Lung microvascular endothelial cell (primary cell): ENCODE data around the gene CEMIP2. TPM values are rescaled to one million over a fixed set of nuclear protein-coding genes. Genes with fewer than 3 reads are reported as not detected.

ENCODE experiments used
- DNase-seq, 2 donors: peaks; one replicate each; pipeline versions ENCODE4 v3.0.0 to v3.0.0-alpha.2; 2010; ENCODE audit warnings: low read depth in 2 of 2
- total RNA-seq: library from RNA; depleted of rRNA; stranded (reverse); fragments of >200 nt; gene quantifications from 2 replicates; pipeline ENCODE4 v1.2.1, GENCODE V29; 2014

Gene CEMIP2
- total RNA-seq, 1 donor from 2014 or later = 660 TPM

DNA sequence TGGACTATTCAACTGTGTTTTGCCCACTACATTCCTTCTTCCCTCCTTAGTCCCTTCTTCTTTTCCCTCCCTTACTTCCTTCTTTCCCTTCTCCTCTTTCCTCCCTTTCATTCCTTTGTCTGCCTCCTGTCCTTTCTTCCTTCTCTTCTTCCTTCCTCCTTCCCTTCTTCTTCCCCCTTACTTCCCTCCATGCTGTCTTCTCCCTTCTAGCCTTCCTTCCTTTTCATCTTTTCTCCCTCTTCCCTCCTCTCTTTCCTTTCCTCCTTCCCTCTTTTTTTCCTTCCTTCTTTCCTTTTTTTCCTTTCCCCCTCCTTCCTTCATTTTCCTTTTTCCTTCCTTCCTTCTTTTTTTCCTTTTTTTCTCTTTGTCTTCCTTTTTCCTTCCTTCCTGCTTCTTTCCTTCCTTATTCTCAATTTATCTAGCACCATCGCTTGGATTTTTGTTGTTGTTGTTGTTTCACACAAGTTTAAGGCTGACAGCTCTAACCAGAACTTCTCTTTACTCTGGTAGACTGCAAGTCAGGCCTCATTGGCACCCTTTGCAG, 123.4 kb downstream of the CEMIP2 start:
- DNase-seq = no peak

GRCh38 chr9:71643330-71643729, 125.0 kb downstream of the CEMIP2 start:
- DNase-seq = peak in 1 of 2 donors; percentile 10

DNA sequence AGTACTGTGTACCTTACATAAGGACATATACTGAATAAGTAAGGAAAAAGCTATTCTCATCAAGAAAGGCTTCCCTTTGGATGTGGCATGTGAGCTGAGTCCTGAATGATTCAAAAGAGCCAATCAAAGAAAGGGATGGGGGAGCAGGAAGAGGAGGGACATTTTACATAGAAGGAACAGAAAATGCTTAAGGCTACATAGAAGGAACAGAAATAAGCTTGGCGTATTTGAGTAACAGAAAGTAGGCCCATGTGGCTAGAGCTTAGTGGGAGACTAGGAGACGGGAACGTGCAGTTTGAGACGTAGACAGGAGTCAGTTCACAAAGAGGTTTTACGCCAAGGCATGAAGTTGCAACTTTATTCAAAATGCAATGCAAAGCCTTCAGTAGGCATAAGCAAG, 126.3 kb downstream of the CEMIP2 start:
- no peak for DNase-seq

DNA sequence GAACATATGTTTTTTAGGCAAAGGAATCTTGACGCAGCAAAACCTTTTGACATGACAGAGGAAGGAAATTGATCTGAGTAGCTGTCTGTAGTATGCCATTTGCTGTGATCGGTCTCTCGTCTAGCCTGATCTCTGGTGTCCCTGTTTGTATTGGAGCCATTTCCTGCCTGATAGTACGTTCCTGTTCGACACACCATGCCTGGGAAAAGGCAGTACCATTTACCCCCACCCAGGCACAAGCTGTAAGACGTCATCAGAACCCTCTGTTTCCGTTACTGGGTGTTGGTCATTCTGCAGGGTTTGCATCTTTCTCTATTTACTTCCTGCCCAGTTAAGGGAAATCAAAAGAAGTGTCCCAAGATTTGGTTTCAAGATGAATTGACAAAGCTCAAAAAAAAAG, 129.7 kb downstream of the CEMIP2 start:
- peak; percentile 69 to 91 for DNase-seq

GRCh38 chr9:71637926-71638325, 130.4 kb downstream of the CEMIP2 start:
- peak; percentile 39 for DNase-seq

GRCh38 chr9:71637375-71637774, 130.9 kb downstream of the CEMIP2 start:
- DNase-seq = no peak

DNA sequence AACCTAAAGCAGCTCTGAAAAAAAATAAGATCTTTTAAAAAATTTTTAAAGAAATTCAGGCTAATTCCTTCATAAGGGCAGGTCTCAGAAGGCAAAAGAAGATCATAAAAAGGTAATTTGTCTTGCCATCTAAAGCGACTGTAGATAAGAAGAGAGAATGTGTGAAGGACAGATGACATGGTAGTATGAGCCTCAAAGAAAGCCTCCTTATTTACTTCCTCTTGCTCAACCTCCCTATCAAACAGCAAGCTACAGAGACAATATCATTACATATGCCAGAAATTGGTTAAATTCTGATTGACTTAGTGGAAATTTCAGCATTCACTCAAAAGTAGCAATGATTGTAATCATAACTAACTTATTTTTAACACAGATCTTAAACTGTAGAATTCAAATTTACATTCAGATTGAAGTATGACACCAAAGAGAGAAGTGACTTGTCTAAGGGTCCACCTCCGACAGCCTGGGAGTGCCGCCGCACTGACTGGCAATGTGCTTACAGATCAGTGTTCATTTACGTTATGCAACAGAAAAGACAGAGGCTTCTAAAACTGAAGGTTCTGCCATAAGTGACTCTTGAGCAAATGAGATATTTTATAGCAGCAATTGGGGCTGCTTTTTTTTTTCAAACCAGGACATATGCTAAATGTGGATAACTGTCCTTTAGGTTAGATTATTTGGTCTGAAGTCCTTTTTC, 132.0 kb downstream of the CEMIP2 start:
- DNase-seq = no peak

DNA sequence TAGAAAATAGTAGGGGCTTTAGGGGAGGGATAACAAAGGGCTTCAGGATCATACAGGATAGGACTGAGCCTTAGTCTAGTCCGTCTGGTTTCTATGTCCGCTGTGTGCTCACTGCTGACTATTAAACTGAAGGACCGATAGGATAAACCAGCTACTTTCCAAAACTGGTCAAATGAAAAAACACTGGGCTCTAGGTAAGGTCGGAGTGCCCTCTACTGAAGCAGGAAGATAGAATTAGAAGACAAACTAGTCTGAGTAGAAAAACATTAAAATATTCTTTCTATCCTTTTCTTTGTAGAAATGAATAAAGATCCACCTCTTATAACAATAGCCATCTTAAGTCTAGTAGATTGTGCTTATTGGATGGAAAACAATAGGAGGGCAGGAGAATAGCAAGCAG, 133.6 kb downstream of the CEMIP2 start:
- DNase-seq = no peak

Other genes with a start within 250 kb of the CEMIP2 start
- 45.5 and 92.9 TPM in 2 replicates for gene ABHD17B, start 142.7 kb upstream of the CEMIP2 start, total RNA-seq
- 11.9 and 12.4 TPM in 2 replicates for gene C9orf85, start 143.1 kb upstream of the CEMIP2 start, total RNA-seq